ENCODE results near the gene KCNG2.

KCNG2 gene

GRCh38 chr18:79919089-79919488 is 121.4 kb downstream of the KCNG2 start:
- peaks cover 22% of the 10 kb centered on the region for H3K36me3 ChIP-seq (replicated peaks)
- no peaks in the 10 kb centered on the region for H3K9me3 ChIP-seq
- H3K27me3 ChIP-seq (ENCODE audit: low read depth), result no peaks in the 10 kb centered on the region
- no peaks in the 10 kb centered on the region for H3K4me1 ChIP-seq
- no peak for DNase-seq (ENCODE audit: low spot score in 2 of 2)
- in situ Hi-C loops (cut with MboI; ENCODE audit: low sequenced_read_pairs), result no loop called here
- no peak overlapping the region for H3K4me3 ChIP-seq

DNA sequence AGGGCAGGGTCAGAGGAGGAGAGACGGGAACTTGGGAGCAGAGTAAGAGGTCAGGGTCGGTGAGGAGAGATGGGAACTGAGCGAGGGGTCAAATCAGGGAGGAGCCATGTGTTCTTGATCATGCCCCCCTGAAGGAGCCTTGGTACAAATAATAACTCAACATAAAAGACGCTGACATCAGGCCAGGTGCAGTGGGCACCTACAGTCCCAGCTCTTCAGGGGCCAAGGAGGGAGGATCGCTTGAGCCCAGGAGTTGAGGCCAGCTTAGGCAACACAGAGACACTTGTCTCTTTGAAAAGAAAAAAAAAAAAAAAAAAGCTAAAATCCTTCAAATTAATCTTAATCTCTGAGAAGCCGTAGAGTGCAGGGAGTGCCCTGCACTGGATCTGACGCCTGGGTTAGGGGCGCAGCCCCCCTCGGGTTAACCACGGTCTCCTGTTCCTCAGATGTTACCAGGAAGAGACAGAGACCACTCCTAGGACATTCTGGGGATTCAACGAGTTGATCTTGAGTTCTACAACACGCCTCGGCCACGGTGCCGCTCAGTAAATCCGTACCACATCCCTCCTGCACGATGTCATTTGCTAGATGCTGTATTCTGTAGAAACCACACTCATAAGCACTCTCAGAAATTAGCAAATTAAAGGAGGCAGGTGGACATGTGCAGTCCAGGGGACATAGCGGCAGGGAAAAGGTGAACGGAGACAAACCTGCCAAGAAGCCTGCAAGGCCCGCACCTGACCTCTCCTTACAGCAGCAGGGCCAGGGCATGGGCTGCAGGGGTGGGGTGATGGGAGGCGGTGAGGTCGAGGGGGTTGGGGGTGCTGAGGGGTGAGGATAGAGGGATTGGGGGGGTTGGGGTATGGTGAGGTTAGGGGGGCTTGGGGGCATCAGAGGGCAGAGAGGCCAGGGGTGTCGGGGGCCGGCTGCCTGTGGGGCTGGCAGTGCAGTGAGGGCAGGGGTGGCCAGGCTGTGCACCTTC is 124.5 kb downstream of the KCNG2 start:
- Histone ChIP-seq H3K4me3 (no peak overlapping the region), H3K36me3 (replicated peaks) (peaks cover 13% of the 10 kb centered on the region), H3K9me3 (no peaks in the 10 kb centered on the region), H3K27me3 (ENCODE audit: low read depth) (no peaks in the 10 kb centered on the region), H3K4me1 (no peaks in the 10 kb centered on the region)
- in situ Hi-C loops (cut with MboI; ENCODE audit: low sequenced_read_pairs), result no loop called here
- peak in 1 of 2 experiments; percentile 3 for DNase-seq (ENCODE audit: low spot score in 2 of 2)

- H3K27me3 ChIP-seq (ENCODE audit: low read depth), result no peaks in the 10 kb centered on the region
These were observed 125.3 kb downstream of the KCNG2 start for GRCh38 chr18:79922971-79923411.

DNA sequence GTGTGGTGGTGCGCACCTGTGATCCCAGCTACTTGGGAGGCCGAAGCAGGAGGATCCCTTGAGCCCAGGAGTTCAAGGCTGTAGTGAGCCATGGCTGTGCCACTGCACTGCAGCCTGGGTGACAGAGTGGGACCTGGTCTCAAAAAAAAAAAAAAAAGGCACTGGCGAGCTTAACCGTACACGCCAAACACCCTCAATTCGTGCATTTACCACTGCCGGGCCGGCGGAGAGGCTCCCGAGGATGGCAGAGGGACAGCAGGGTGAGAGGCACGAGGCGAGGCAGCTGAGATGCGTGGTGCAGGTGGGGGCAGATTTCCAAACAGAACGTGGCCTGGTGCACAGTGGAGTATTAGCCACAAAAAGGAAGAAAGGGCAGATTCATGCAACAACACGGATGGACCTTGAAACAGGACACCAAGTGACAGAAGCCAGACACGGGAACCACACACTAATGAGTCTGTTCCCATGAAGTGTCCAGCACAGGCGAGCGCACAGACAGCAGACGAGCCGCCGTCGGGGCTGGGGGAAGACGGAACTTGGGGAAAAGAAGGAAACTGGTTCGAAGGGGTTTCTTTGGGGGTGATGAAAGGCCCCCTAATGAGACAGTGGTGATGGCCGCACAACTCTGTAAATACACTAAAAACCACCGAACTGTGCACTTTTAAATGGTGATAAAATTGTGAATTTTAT is 126.3 kb downstream of the KCNG2 start:
- Histone ChIP-seq H3K4me1 (no peaks in the 10 kb centered on the region), H3K36me3 (replicated peaks) (peaks cover 4% of the 10 kb centered on the region; the same call in 1 of the 2 replicates), H3K9me3 (no peaks in the 10 kb centered on the region), H3K27me3 (ENCODE audit: low read depth) (no peaks in the 10 kb centered on the region), H3K4me3 (no peak overlapping the region)
- in situ Hi-C loops (cut with MboI; ENCODE audit: low sequenced_read_pairs), result no loop called here
- DNase-seq (ENCODE audit: low spot score in 2 of 2), result peak in 1 of 2 experiments; percentile 2

More at GRCh38 chr18:79922971-79923411, 125.3 kb downstream of the KCNG2 start:
- DNase-seq (ENCODE audit: low spot score in 2 of 2), result peak in 1 of 2 experiments; percentile 5
- in situ Hi-C loops (cut with MboI; ENCODE audit: low sequenced_read_pairs), result no loop called here
- no peak overlapping the region for H3K4me3 ChIP-seq
- peaks cover 10% of the 10 kb centered on the region for H3K36me3 ChIP-seq (replicated peaks)
- no peaks in the 10 kb centered on the region for H3K9me3 ChIP-seq
- H3K4me1 ChIP-seq, result no peaks in the 10 kb centered on the region

DNA sequence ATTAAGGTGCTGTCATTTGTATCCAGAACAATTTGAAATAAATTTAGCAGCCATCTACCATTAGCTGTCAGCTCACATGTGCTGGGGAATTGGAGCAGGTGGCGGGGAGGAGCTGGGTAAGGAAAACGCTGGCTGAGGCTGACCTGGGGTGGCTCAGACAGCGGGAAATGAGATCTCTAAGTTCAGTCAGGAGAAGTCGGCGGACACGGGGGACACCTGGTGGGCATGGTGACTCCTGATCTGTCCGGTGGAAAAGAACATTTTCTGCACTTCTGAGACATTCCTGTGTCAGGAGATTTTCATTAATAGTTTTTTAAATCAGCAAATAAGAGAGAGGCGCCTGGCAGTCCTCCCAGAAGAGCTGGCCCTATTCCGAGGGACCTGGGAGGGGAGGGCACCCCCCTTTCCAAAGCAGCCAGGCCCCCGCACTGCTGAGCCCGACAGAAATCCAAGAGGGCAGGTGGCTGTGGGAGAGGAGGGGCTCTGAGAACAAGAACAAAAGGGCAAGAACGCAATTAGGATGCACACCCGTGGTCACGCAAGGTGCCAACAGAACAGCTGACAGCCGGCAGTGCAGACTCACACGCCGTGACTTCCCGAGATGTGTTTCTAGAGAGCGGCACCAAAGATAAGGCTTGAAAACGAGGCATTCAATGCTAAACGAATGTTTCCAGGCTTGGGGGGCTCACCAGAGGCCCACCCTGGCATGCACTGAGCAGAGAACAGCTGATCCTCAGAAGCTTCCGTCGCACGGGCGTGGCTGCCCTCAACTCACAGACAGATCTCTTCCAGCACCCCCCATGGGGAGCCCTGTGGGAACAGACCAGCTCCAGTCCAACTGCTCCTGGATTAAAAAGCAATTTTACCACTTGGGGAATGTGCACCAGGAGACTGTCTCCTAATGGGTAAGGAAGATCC is 127.3 kb downstream of the KCNG2 start:
- no peak overlapping the region for H3K4me3 ChIP-seq
- in situ Hi-C loops (cut with MboI; ENCODE audit: low sequenced_read_pairs), result no loop called here
- no peaks in the 10 kb centered on the region for H3K4me1 ChIP-seq
- no peaks in the 10 kb centered on the region for H3K27me3 ChIP-seq (ENCODE audit: low read depth)
- peaks cover 8% of the 10 kb centered on the region for H3K9me3 ChIP-seq
- peaks cover 11% of the 10 kb centered on the region for H3K36me3 ChIP-seq (replicated peaks)
- DNase-seq (ENCODE audit: low spot score in 2 of 2), result peak in 1 of 2 experiments; percentile 2

GRCh38 chr18:79926306-79926705 is 128.6 kb downstream of the KCNG2 start:
- H3K4me1 ChIP-seq, result no peaks in the 10 kb centered on the region
- in situ Hi-C loops (cut with MboI; ENCODE audit: low sequenced_read_pairs), result no loop called here
- peaks cover 8% of the 10 kb centered on the region for H3K9me3 ChIP-seq
- peaks cover 11% of the 10 kb centered on the region for H3K36me3 ChIP-seq (replicated peaks)
- H3K4me3 ChIP-seq, result no peak overlapping the region
- DNase-seq (ENCODE audit: low spot score in 2 of 2), result peak in 1 of 2 experiments; percentile 3
- no peaks in the 10 kb centered on the region for H3K27me3 ChIP-seq (ENCODE audit: low read depth)

DNA sequence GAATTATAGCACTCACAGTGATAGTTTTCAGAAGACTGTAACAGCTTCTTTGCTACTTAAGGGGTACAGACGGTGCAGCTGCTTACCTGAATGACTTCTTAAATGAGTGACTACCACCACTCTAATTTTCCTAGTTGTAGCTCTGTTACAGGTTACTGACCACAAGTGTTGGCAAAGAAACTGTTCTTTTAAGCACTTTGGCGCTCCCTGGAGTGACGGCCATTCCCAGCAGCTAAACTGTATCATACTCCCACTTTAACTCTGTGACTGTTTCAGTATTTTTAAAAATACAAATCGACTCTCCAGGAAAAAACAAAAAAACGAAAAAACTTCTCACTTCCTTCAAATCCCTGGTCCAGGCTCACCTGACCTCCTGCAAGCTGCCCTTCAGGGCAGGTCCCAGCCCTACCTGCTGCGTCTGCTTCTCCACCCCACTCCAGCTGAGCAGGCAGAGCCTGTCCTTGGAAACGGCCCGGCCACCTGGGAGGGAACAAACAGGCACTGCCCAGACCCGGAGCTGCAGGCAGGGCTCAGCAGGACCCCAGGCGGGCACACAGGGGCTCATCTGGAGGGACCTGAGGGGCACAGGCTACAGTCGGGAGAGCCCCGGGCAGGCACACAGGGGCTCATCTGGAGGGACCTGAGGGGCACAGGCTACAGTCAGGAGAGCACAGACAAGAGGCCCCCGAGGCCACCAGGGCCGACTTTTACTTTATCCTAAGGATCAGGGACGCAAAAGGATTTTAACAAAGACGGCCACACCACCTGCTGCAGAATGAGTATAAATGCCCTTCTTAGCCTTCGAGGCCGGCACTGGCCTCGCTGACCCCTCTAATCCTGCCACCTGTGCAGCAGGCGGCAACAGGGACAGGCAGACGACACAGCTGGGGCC is 129.2 kb downstream of the KCNG2 start:
- no peaks in the 10 kb centered on the region for H3K27me3 ChIP-seq (ENCODE audit: low read depth)
- H3K4me1 ChIP-seq, result no peaks in the 10 kb centered on the region
- in situ Hi-C loops (cut with MboI; ENCODE audit: low sequenced_read_pairs), result no loop called here
- peaks cover 11% of the 10 kb centered on the region for H3K36me3 ChIP-seq (replicated peaks)
- H3K4me3 ChIP-seq, result no peak overlapping the region
- DNase-seq (ENCODE audit: low spot score in 2 of 2), result peak in 1 of 2 experiments; percentile 4
- H3K9me3 ChIP-seq, result peaks cover 8% of the 10 kb centered on the region

- Histone ChIP-seq H3K36me3 (replicated peaks) (peaks cover 11% of the 10 kb centered on the region), H3K4me1 (no peaks in the 10 kb centered on the region), H3K4me3 (no peak overlapping the region), H3K9me3 (peaks cover 10% of the 10 kb centered on the region), H3K27me3 (ENCODE audit: low read depth) (no peaks in the 10 kb centered on the region)
- peak in 1 of 2 experiments; percentile 4 for DNase-seq (ENCODE audit: low spot score in 2 of 2)
- in situ Hi-C loops (cut with MboI; ENCODE audit: low sequenced_read_pairs), result no loop called here
These were observed 130.1 kb downstream of the KCNG2 start for GRCh38 chr18:79927607-79928562.

GRCh38 chr18:79928563-79928960 is 130.8 kb downstream of the KCNG2 start:
- DNase-seq (ENCODE audit: low spot score in 2 of 2), result peak in 1 of 2 experiments; percentile 4
- in situ Hi-C loops (cut with MboI; ENCODE audit: low sequenced_read_pairs), result no loop called here
- H3K27me3 ChIP-seq (ENCODE audit: low read depth), result no peaks in the 10 kb centered on the region
- H3K9me3 ChIP-seq, result peaks cover 17% of the 10 kb centered on the region
- H3K36me3 ChIP-seq (replicated peaks), result peaks cover 11% of the 10 kb centered on the region
- no peaks in the 10 kb centered on the region for H3K4me1 ChIP-seq
- no peak overlapping the region for H3K4me3 ChIP-seq

DNA sequence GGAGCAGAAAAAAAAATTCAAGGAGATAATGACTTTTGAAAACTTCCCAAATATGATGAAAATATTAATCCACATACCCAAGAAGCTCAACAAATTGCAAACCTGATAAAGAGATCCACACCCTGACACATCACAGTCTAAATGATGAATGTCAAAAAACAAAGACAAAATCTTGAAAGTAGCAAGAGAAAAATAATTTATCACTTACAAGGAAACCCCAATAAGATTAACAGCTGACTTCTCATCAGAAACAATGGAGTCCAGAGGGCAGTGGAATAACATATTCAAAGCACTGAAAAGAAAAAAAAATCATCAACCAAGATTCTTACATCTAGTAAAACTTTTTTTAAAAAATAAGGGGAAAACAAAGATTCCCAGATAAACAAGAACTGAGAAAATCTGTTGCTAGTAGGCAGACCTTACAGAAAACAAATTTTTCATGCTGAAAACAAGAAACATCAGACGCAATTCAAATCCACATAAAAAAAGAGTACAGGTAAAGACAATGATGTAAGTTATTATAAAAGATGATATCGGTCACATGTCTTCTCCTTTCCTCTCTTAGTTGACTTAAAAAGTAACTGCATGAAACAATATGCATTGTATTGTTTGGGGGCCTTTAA is 132.4 kb downstream of the KCNG2 start:
- Histone ChIP-seq H3K9me3 (peaks cover 19% of the 10 kb centered on the region), H3K27me3 (ENCODE audit: low read depth) (no peaks in the 10 kb centered on the region), H3K4me3 (no peak overlapping the region), H3K4me1 (no peaks in the 10 kb centered on the region), H3K36me3 (replicated peaks) (peaks cover 11% of the 10 kb centered on the region)
- in situ Hi-C loops (cut with MboI; ENCODE audit: low sequenced_read_pairs), result no loop called here
- DNase-seq (ENCODE audit: low spot score in 2 of 2), result no peak

DNA sequence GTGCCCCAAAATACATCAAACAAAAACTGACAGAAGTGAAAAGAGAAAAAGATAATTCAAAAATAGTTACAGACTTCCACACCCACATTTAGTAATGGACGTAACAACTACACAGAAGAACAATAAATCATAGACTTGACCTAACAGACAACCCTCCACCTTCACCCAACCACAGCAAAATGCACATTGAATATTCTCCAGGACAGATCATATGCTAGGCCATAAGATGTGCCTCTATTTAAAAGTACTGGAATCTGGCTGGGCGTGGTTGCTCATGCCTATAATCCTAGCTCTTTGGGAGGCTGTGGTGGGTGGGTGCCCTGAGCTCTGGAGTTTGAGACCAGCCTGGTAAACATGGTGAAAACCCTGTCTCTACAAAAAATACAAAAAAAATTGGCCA is 133.7 kb downstream of the KCNG2 start:
- H3K36me3 ChIP-seq (replicated peaks), result peaks cover 15% of the 10 kb centered on the region
- no peak for DNase-seq (ENCODE audit: low spot score in 2 of 2)
- H3K4me3 ChIP-seq, result no peak overlapping the region
- no peaks in the 10 kb centered on the region for H3K4me1 ChIP-seq
- no peaks in the 10 kb centered on the region for H3K27me3 ChIP-seq (ENCODE audit: low read depth)
- peaks cover 19% of the 10 kb centered on the region for H3K9me3 ChIP-seq
- in situ Hi-C loops (cut with MboI; ENCODE audit: low sequenced_read_pairs), result no loop called here
